ENCODE results near the gene ESPL1. TPM values are rescaled to one million over a fixed set of nuclear protein-coding genes. Genes with fewer than 3 reads are reported as not detected.

The ESPL1 gene
- polyA plus RNA-seq, 1 donor (not counting 4 experiments of a cell fraction or from before 2014, with no cell fraction given): 3.7 TPM

- no peak for TF ChIP-seq EZH2 (IDR thresholded peaks at IDR 0.05; ENCODE audit: low read length)
- no peak for TF ChIP-seq CTCF (optimal IDR thresholded peaks at IDR 0.05 in 1 of 3, IDR thresholded peaks at IDR 0.05 in 1 of 3, conservative IDR thresholded peaks at IDR 0.05 in 1 of 3; ENCODE audit: extremely low read depth in 1 of 3, insufficient read depth in 2 of 3, low read length in 3 of 3)
- H3K36me3 ChIP-seq (ENCODE audit: control insufficient read depth in 2 of 2, extremely low read depth in 1 of 2, insufficient read depth in 2 of 2, low read length in 2 of 2): peaks cover 24 to 41% of the 10 kb centered on the region in 2 experiments
Measured at GRCh38 chr12:53308276-53308675, 40.2 kb downstream of the ESPL1 start.

GRCh38 chr12:53313996-53314395 is 45.9 kb downstream of the ESPL1 start:
- no peak for TF ChIP-seq EZH2 (IDR thresholded peaks at IDR 0.05; ENCODE audit: low read length)
- no peak for TF ChIP-seq CTCF (optimal IDR thresholded peaks at IDR 0.05 in 1 of 3, IDR thresholded peaks at IDR 0.05 in 1 of 3, conservative IDR thresholded peaks at IDR 0.05 in 1 of 3; ENCODE audit: extremely low read depth in 1 of 3, insufficient read depth in 2 of 3, low read length in 3 of 3)
- Histone ChIP-seq H3K4me2 (ENCODE audit: control insufficient read depth, extremely low read depth, insufficient read depth, low read depth, low read length) (no peak overlapping the region), H3K79me2 (ENCODE audit: control insufficient read depth, insufficient read depth, low read length) (no peaks in the 10 kb centered on the region), H3K36me3 (ENCODE audit: control insufficient read depth in 2 of 2, extremely low read depth in 1 of 2, insufficient read depth in 2 of 2, low read length in 2 of 2) (peaks cover 17 to 19% of the 10 kb centered on the region in 2 experiments), H3K9ac (ENCODE audit: control insufficient read depth, extremely low read depth, insufficient read depth, low read length) (no peak overlapping the region), H3K4me3 (ENCODE audit: control insufficient read depth in 2 of 3, extremely low read depth in 1 of 3, insufficient read depth in 2 of 3, low read depth in 1 of 3, low read length in 3 of 3) (no peak overlapping the region), H3K4me1 (ENCODE audit: control insufficient read depth, extremely low read depth, insufficient read depth, low read length) (no peaks in the 10 kb centered on the region), H4K20me1 (ENCODE audit: control insufficient read depth, extremely low read depth, insufficient read depth, low read length) (no peaks in the 10 kb centered on the region), H3K27me3 (ENCODE audit: control insufficient read depth, extremely low read depth, insufficient read depth, low read length) (no peaks in the 10 kb centered on the region), H2AFZ (ENCODE audit: control insufficient read depth, low read length) (no peak overlapping the region), H3K27ac (ENCODE audit: control insufficient read depth, insufficient read depth, low read length) (no peak overlapping the region), H3K9me3 (ENCODE audit: control insufficient read depth, low read depth, low read length) (no peaks in the 10 kb centered on the region), H3K9me1 (ENCODE audit: control insufficient read depth, extremely low read depth, insufficient read depth, low read length) (no peaks in the 10 kb centered on the region)
- no peak for DNase-seq (ENCODE audit: low read depth, low spot score)
- dilution Hi-C loops (cut with MboI; ENCODE audit: extremely low pct_ligation_motif_present, low sequenced_read_pairs): no loop called here
- no peak for FAIRE-seq

More at GRCh38 chr12:53308276-53308675, 40.2 kb downstream of the ESPL1 start:
- Histone ChIP-seq H3K9ac (ENCODE audit: control insufficient read depth, extremely low read depth, insufficient read depth, low read length) (no peak overlapping the region), H3K27ac (ENCODE audit: control insufficient read depth, insufficient read depth, low read length) (no peak overlapping the region), H3K79me2 (ENCODE audit: control insufficient read depth, insufficient read depth, low read length) (no peaks in the 10 kb centered on the region), H3K27me3 (ENCODE audit: control insufficient read depth, extremely low read depth, insufficient read depth, low read length) (no peaks in the 10 kb centered on the region), H2AFZ (ENCODE audit: control insufficient read depth, low read length) (no peak overlapping the region), H3K9me1 (ENCODE audit: control insufficient read depth, extremely low read depth, insufficient read depth, low read length) (no peaks in the 10 kb centered on the region), H4K20me1 (ENCODE audit: control insufficient read depth, extremely low read depth, insufficient read depth, low read length) (no peaks in the 10 kb centered on the region), H3K4me2 (ENCODE audit: control insufficient read depth, extremely low read depth, insufficient read depth, low read depth, low read length) (no peak overlapping the region), H3K9me3 (ENCODE audit: control insufficient read depth, low read depth, low read length) (no peaks in the 10 kb centered on the region), H3K4me1 (ENCODE audit: control insufficient read depth, extremely low read depth, insufficient read depth, low read length) (no peaks in the 10 kb centered on the region), H3K4me3 (ENCODE audit: control insufficient read depth in 2 of 3, extremely low read depth in 1 of 3, insufficient read depth in 2 of 3, low read depth in 1 of 3, low read length in 3 of 3) (no peak overlapping the region)
- DNase-seq (ENCODE audit: low read depth, low spot score) (no peak), FAIRE-seq (no peak)
- dilution Hi-C loops (cut with MboI; ENCODE audit: extremely low pct_ligation_motif_present, low sequenced_read_pairs): no loop called here
